Liver (tissue), 9 donors: Measurements from ENCODE around the gene CC2D2A. TPM values are rescaled to one million over a fixed set of nuclear protein-coding genes. Genes with fewer than 3 reads are reported as not detected.

ENCODE experiments used
- DNase-seq: peaks from one replicate; pipeline ENCODE4 v3.0.0-alpha.2; 2017; ENCODE audit warnings: low spot score
- H3K27ac ChIP-seq, 2 donors: one replicate each; pipeline ENCODE4 v1.7.0; 2013; ENCODE audit warnings: inconsistent platforms in 2 of 2, low read length in 2 of 2, control low read depth in 1 of 2, low read depth in 1 of 2, mild to moderate bottlenecking in 1 of 2
- H3K27me3 ChIP-seq, 4 donors: one replicate each; pipeline versions ENCODE4 v1.6.1 to v1.7.0; 2013; ENCODE audit warnings: low read length in 3 of 4, inconsistent platforms in 1 of 4, mild to moderate bottlenecking in 1 of 4, moderate library complexity in 1 of 4; ENCODE audit not compliant: control insufficient read depth in 4 of 4, insufficient read depth in 4 of 4
- H3K36me3 ChIP-seq, 4 donors: one replicate each; pipeline versions ENCODE4 v1.6.1 to v1.7.0; 2013; ENCODE audit warnings: low read length in 3 of 4, mild to moderate bottlenecking in 3 of 4, low read depth in 1 of 4, moderate library complexity in 1 of 4; ENCODE audit not compliant: control insufficient read depth in 4 of 4, insufficient read depth in 3 of 4
- H3K4me1 ChIP-seq, 4 donors: one replicate each; pipeline versions ENCODE4 v1.6.1 to v1.7.0; 2013; ENCODE audit warnings: low read length in 3 of 4, mild to moderate bottlenecking in 3 of 4, moderate library complexity in 1 of 4; ENCODE audit not compliant: control insufficient read depth in 4 of 4, insufficient read depth in 4 of 4
- H3K4me3 ChIP-seq, 3 donors: one replicate each; pipeline versions ENCODE4 v1.6.1 to v1.7.0; 2013; ENCODE audit warnings: low read length in 3 of 3, control low read depth in 1 of 3, low read depth in 1 of 3, mild to moderate bottlenecking in 1 of 3
- H3K9ac ChIP-seq, 2 donors: one replicate each; pipeline ENCODE4 v1.7.0; 2013; ENCODE audit warnings: low read length in 2 of 2, mild to moderate bottlenecking in 2 of 2, moderate library complexity in 2 of 2, control low read depth in 1 of 2, low read depth in 1 of 2
- H3K9me3 ChIP-seq, 4 donors: one replicate each; pipeline versions ENCODE4 v1.6.1 to v1.7.0; 2013; ENCODE audit warnings: low read length in 3 of 4; ENCODE audit not compliant: control insufficient read depth in 4 of 4
- ATF3 ChIP-seq: IDR thresholded peaks from 2 replicates; pipeline ENCODE4 v1.6.1; 2016; ENCODE audit warnings: antibody characterized with exemption
- CTCF ChIP-seq: fragments of 150-350 bp; IDR thresholded peaks from 2 replicates; pipeline ENCODE4 v1.5.1; 2017; ENCODE audit warnings: improper control_type of control experiment, low read depth, low read length; ENCODE audit not compliant: missing input control
- EGR1 ChIP-seq, 2 donors: IDR thresholded peaks; 2 replicates each; pipeline ENCODE4 v1.6.1; 2016 to 2018; ENCODE audit warnings: antibody characterized with exemption in 2 of 2, low read depth in 2 of 2
- FOXA1 ChIP-seq: IDR thresholded peaks from 2 replicates; pipeline ENCODE4 v1.6.1; 2016; ENCODE audit warnings: antibody characterized with exemption
- FOXA2 ChIP-seq: IDR thresholded peaks from 2 replicates; pipeline ENCODE4 v1.6.1; 2016; ENCODE audit warnings: antibody characterized with exemption
- GABPA ChIP-seq, 2 donors: IDR thresholded peaks in 1 of 2; conservative IDR thresholded peaks in 1 of 2; 2 replicates each; pipeline ENCODE4 v1.6.1; 2016; ENCODE audit warnings: antibody characterized with exemption in 2 of 2, mild to moderate bottlenecking in 1 of 2, moderate library complexity in 1 of 2
- HNF4A ChIP-seq, 2 donors: conservative IDR thresholded peaks; 2 replicates each; pipeline ENCODE4 v1.6.1; 2016; ENCODE audit warnings: antibody characterized with exemption in 2 of 2, mild to moderate bottlenecking in 2 of 2
- HNF4G ChIP-seq: IDR thresholded peaks from 2 replicates; pipeline ENCODE4 v1.6.1; 2016; ENCODE audit warnings: antibody characterized with exemption
- JUND ChIP-seq, 2 donors: IDR thresholded peaks; 2 replicates each; pipeline ENCODE4 v1.6.1; 2016; ENCODE audit warnings: antibody characterized with exemption in 2 of 2
- MAX ChIP-seq: IDR thresholded peaks from 2 replicates; pipeline ENCODE4 v1.6.1; 2016; ENCODE audit warnings: antibody characterized with exemption
- NR2F2 ChIP-seq: IDR thresholded peaks from 2 replicates; pipeline ENCODE4 v1.6.1; 2016; ENCODE audit warnings: antibody characterized with exemption
- REST ChIP-seq: IDR thresholded peaks from 2 replicates; pipeline ENCODE4 v1.6.1; 2016; ENCODE audit warnings: antibody characterized with exemption, mild to moderate bottlenecking
- SP1 ChIP-seq: IDR thresholded peaks from 2 replicates; pipeline ENCODE4 v1.6.1; 2018; ENCODE audit warnings: antibody characterized with exemption, mild to moderate bottlenecking
- TAF1 ChIP-seq: conservative IDR thresholded peaks from 2 replicates; pipeline ENCODE4 v1.6.1; 2016; ENCODE audit warnings: antibody characterized with exemption, mild to moderate bottlenecking
- YY1 ChIP-seq: IDR thresholded peaks from 2 replicates; pipeline ENCODE4 v1.6.1; 2016; ENCODE audit warnings: antibody characterized with exemption, mild to moderate bottlenecking
- ZBTB33 ChIP-seq: IDR thresholded peaks from 2 replicates; pipeline ENCODE4 v1.6.1; 2016; ENCODE audit warnings: antibody characterized with exemption
- WGBS: extraction: QIAGEN DNeasy Blood & Tissue Kit; methylation state at CpG from one replicate; pipeline ENCODE4 v1.1.7; 2013; 5-methylcytosine and 5-hydroxymethylcytosine counted together
- polyA plus RNA-seq, 2 donors: library from polyadenylated mRNA; stranded (reverse) in 1 of 2; unstranded in 1 of 2; fragments of 200-250 nt in 1 of 2; fragments of >200 nt in 1 of 2; fragmentation: Nextera tagmentation in 1 of 2; extraction: Ambion mirVana in 1 of 2; gene quantifications; one replicate each; pipeline versions ENCODE4 v1.2.1 to v1.2.3, GENCODE V29; 2013 to 2015
- total RNA-seq, 2 donors: library from RNA; depleted of rRNA; stranded (reverse); fragments of >200 nt; gene quantifications; one replicate each; pipeline ENCODE4 v1.2.3, GENCODE V29; 2014
- donor health status: healthy.
- donor health status: healthy.
- donor health status: healthy.
- donor health status: healthy.
- donor health status: healthy.

Gene CC2D2A
- total and polyA plus RNA-seq, 4 donors, result 2.3 to 3.8 (median 2.9) TPM

GRCh38 chr4:15500701-15501100 lies 31.0 kb downstream of the CC2D2A start:
- H3K9ac ChIP-seq, result no peak overlapping the region
- DNase-seq, result no peak
- no peak overlapping the region for H3K27ac ChIP-seq
- H3K4me1 ChIP-seq, result no peaks in the 10 kb centered on the region
- WGBS, result 91% methylated on average over 7 of the region's 7 CpGs
- H3K4me3 ChIP-seq, result no peak overlapping the region
- no peaks in the 10 kb centered on the region for H3K36me3 ChIP-seq
- peaks cover 0 to 3% (median 0%) of the 10 kb centered on the region in 4 donors for H3K9me3 ChIP-seq
- TF ChIP-seq YY1 (no peak), JUND (IDR thresholded peaks at IDR 0.05) (no peak), NR2F2 (no peak), SP1 (no peak), TAF1 (no peak), GABPA (IDR thresholded peaks at IDR 0.05 in 1 of 2, conservative IDR thresholded peaks at IDR 0.05 in 1 of 2) (no peak), EGR1 (IDR thresholded peaks at IDR 0.05; ENCODE audit: low read depth in 2 of 2) (no peak), HNF4G (no peak), CTCF (no peak), REST (no peak), FOXA1 (no peak), HNF4A (conservative IDR thresholded peaks at IDR 0.05) (no peak), FOXA2 (no peak), ATF3 (no peak), MAX (no peak), ZBTB33 (no peak)
- H3K27me3 ChIP-seq, result no peaks in the 10 kb centered on the region

- TF ChIP-seq YY1 (no peak), ATF3 (no peak), REST (no peak), SP1 (no peak)
- no peaks in the 10 kb centered on the region for H3K4me1 ChIP-seq
- DNase-seq, result no peak
- peaks cover 0 to 2% (median 0%) of the 10 kb centered on the region in 4 donors for H3K9me3 ChIP-seq
- H3K27me3 ChIP-seq, result no peaks in the 10 kb centered on the region
- peaks cover 0 to 2% (median 0%) of the 10 kb centered on the region in 4 donors for H3K36me3 ChIP-seq
- H3K4me3 ChIP-seq, result no peak overlapping the region
- no peak overlapping the region for H3K27ac ChIP-seq
- WGBS, result 98% methylated on average over 2 of the region's 2 CpGs
- H3K9ac ChIP-seq, result no peak overlapping the region
Observed at GRCh38 chr4:15501941-15502340, 32.3 kb downstream of the CC2D2A start.
